GM12865 (cell line): ENCODE measurements around the gene MPRIP.

ENCODE experiments used
- DNase-seq: peaks from one replicate; pipeline ENCODE4 v3.0.0; 2010; ENCODE audit warnings: low read depth
- H3K4me3 ChIP-seq: 2 replicates; pipeline ENCODE4 v1.5.1; 2011; ENCODE audit warnings: mild to moderate bottlenecking, low read depth, low read length, control low read depth
- TF ChIP-seq, protein P1 (sequence below): IDR thresholded peaks from 2 replicates; pipeline ENCODE4 v1.5.1; 2011; ENCODE audit warnings: low read length, control low read depth, low read depth, inconsistent platforms; ENCODE audit not compliant: insufficient read depth; ENCODE audit errors: missing control alignments

Gene MPRIP

GRCh38 chr17:17221329-17221728 lies 179.1 kb downstream of the MPRIP start:
- DNase-seq: no peak
- no peak overlapping the region for H3K4me3 ChIP-seq
- TF ChIP-seq, protein P1, sequence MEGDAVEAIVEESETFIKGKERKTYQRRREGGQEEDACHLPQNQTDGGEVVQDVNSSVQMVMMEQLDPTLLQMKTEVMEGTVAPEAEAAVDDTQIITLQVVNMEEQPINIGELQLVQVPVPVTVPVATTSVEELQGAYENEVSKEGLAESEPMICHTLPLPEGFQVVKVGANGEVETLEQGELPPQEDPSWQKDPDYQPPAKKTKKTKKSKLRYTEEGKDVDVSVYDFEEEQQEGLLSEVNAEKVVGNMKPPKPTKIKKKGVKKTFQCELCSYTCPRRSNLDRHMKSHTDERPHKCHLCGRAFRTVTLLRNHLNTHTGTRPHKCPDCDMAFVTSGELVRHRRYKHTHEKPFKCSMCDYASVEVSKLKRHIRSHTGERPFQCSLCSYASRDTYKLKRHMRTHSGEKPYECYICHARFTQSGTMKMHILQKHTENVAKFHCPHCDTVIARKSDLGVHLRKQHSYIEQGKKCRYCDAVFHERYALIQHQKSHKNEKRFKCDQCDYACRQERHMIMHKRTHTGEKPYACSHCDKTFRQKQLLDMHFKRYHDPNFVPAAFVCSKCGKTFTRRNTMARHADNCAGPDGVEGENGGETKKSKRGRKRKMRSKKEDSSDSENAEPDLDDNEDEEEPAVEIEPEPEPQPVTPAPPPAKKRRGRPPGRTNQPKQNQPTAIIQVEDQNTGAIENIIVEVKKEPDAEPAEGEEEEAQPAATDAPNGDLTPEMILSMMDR: no peak

DNA sequence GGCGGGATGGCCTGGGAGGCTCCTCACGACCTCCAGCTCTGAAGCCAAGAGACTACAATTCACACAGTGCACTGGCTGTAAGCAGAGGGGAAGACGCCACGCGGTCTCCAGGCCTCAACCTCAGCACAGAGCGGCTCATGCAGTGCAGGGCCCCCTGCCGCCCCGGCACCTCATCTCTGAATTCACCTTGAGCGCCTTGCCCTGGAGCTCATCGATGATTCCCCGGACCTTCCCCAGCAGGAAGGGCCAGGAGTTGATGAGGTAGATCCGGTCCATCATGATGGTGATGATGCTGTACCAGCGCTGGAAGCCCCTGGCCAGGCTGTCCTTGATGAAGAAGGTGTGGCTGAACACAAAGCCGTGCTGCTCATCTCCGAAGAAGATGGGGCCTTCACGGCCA lies 181.5 kb downstream of the MPRIP start:
- TF ChIP-seq, protein P1: no peak
- no peak overlapping the region for H3K4me3 ChIP-seq
- no peak for DNase-seq

GRCh38 chr17:17224137-17224536 lies 181.9 kb downstream of the MPRIP start:
- no peak for DNase-seq
- TF ChIP-seq, protein P1: no peak
- H3K4me3 ChIP-seq: no peak overlapping the region

- TF ChIP-seq, protein P1: no peak
- no peak overlapping the region for H3K4me3 ChIP-seq
- no peak for DNase-seq
Measured at GRCh38 chr17:17225901-17226300, 183.6 kb downstream of the MPRIP start.

- no peak overlapping the region for H3K4me3 ChIP-seq
- no peak for DNase-seq
- TF ChIP-seq, protein P1: no peak
Measured at GRCh38 chr17:17226451-17227265, 184.4 kb downstream of the MPRIP start.

DNA sequence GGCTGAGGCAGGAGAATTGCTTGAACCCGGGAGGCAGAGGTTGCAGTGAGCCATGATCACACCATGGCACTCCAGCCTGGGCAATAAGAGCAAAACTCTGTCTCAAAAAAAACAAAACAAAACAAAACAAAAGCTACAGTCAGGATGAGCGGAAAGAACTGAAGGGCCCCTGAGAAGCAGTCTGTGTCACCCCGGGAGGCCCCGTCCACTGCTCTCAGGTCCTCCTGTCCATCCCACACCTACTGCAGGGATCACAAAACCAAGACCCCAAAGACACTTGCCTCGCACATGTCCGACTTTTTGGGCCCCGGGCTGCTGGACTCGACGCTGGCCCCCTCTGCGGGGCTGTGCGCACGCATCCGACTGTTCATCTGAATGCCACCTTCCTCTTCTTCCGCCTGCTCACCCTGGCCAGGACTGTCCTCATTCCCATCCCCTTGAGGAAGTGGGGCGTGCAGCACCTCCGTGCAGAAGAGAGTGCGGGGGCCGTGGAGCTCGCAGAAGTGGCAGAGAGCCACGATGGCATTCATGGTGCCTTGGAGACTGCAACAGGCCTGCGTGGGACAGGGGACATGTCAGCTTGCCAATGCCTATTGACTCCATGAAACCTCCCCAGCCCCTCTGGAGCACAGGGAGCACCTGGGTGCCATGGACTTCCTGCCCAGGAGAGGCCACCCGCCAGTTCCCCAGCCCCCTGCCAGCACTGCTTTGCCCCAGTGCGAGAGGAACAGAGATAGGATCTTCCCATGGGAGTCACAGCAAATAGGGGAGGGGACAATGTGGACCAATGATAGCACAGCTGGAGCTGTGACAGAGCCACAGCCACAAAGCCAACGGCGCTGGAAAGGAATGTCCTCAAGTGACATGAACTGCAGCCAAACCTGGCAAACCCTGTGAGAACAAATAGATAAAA lies 185.6 kb downstream of the MPRIP start:
- H3K4me3 ChIP-seq: no peak overlapping the region
- TF ChIP-seq, protein P1: no peak
- DNase-seq: no peak
